Breast epithelium (tissue), 4 donors: ENCODE results near the gene MESP2. TPM values are rescaled to one million over a fixed set of nuclear protein-coding genes. Genes with fewer than 3 reads are reported as not detected.

ENCODE experiments used
- DNase-seq, 2 donors: peaks; one replicate each; pipeline ENCODE4 v3.0.0-alpha.2; 2019; ENCODE audit warnings: low spot score in 2 of 2
- H3K27ac ChIP-seq, 2 donors: fragments of 200-600 bp; sonication (generic) in 1 of 2; one replicate each; pipeline ENCODE4 v1.5.1; 2016 to 2019; ENCODE audit warnings: mild to moderate bottlenecking in 1 of 2
- H3K27me3 ChIP-seq, 2 donors: fragments of 200-600 bp; sonication (generic) in 1 of 2; one replicate each; pipeline versions ENCODE4 v1.5.1 to v1.6.0; 2017 to 2019; ENCODE audit warnings: control low read depth in 1 of 2, mild to moderate bottlenecking in 1 of 2
- H3K36me3 ChIP-seq: fragments of 200-600 bp; one replicate; pipeline ENCODE4 v1.5.1; 2019
- H3K4me1 ChIP-seq, 2 donors: fragments of 200-600 bp; sonication (generic); one replicate each; pipeline ENCODE4 v1.5.1; 2016 to 2019; ENCODE audit warnings: control low read depth in 1 of 2
- H3K4me3 ChIP-seq, 3 donors: fragments of 200-600 bp; sonication (generic); 1 replicate in 2 of 3; 2 replicates in 1 of 3; pipeline ENCODE4 v1.5.1; 2016 to 2019; ENCODE audit warnings: mild to moderate bottlenecking in 3 of 3, moderate library complexity in 2 of 3
- H3K9me3 ChIP-seq, 2 donors: fragments of 200-600 bp; sonication (generic) in 1 of 2; one replicate each; pipeline ENCODE4 v1.5.1; 2016 to 2019; ENCODE audit warnings: control low read depth in 1 of 2
- CTCF ChIP-seq, 3 donors: fragments of 450-650 bp; IDR thresholded peaks; one replicate each; pipeline ENCODE4 v1.5.1; 2016 to 2017; ENCODE audit warnings: antibody characterized with exemption in 3 of 3, mild to moderate bottlenecking in 3 of 3, moderate library complexity in 3 of 3
- POLR2A ChIP-seq: fragments of 450-650 bp; IDR thresholded peaks from one replicate; pipeline ENCODE4 v1.6.1; 2016; ENCODE audit warnings: antibody characterized with exemption, mild to moderate bottlenecking, moderate library complexity
- POLR2AphosphoS5 ChIP-seq, 3 donors: sonication (generic); formaldehyde crosslinking; IDR thresholded peaks; one replicate each; pipeline ENCODE4 v1.6.1; 2017; ENCODE audit warnings: antibody characterized with exemption in 3 of 3
- intact Hi-C: fragments of 100-400 bp; cut with DNase I; formaldehyde crosslinking; loops from one replicate; pipeline ENCODE4 v1.15.1; 2023; ENCODE audit warnings: low total_unique reads
- total RNA-seq, 3 donors: library from RNA; depleted of rRNA; stranded (reverse); fragments of >200 nt; gene quantifications; one replicate each; pipeline ENCODE4 v1.1.0, GENCODE V29; 2016

The MESP2 gene
- total RNA-seq, 3 donors from 2014 or later: 0.64 to 2.3 TPM; not detected in 1

DNA sequence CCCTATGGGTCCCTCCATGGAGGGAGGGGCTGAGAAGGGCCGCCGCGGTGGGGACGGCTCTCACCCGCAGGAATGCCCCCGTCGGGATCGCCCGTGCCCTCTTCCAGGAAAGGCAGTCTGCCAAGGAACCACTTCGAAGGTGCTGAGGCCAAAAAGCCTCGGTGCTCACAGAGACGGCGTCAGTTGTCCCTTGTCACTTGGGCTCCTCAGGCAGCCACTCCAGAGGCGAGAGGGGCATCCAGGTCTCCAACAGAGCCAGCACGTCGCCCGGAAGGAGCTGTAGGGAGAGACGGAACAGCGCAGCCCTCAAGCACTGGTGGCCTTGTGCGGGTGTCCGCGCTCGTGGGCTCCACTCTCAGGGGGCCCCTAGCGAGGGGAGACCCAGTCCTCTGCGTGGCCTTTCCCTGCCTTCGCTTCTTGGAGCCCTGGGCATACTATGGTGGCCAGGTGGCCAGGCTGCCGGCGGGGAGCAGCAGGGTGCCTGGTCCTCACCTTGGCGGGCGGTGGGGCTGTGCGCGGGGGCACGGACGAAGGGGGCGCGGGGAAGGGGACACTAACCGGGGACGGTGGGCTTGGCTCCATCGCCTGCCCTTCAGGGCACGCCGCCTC is 26.1 kb upstream of the MESP2 start:
- peak overlapping the region; percentile 66 to 86 (median 66) for H3K4me3 ChIP-seq
- DNase-seq: no peak
- no peaks in the 10 kb centered on the region for H3K27me3 ChIP-seq
- no peaks in the 10 kb centered on the region for H3K36me3 ChIP-seq
- peak overlapping the region; percentile 84 for H3K27ac ChIP-seq
- intact Hi-C loops: loop anchor here (5.0 to 10.0 kb wide), 2 partner anchors 105 to 127 kb away; no protein-coding TSS in a partner anchor
- no peaks in the 10 kb centered on the region for H3K9me3 ChIP-seq
- TF ChIP-seq CTCF (IDR thresholded peaks at IDR 0.05) (no peak), POLR2AphosphoS5 (IDR thresholded peaks at IDR 0.05) (no peak), POLR2A (no peak)
- H3K4me1 ChIP-seq: peaks cover 0 to 13% of the 10 kb centered on the region in 2 donors

- Histone ChIP-seq H3K27me3 (no peaks in the 10 kb centered on the region), H3K4me3 (peak within 1 kb of the TSS; percentile 66 to 86 (median 66)), H3K36me3 (no peaks in the 10 kb centered on the region), H3K27ac (peak within 1 kb of the TSS; percentile 84), H3K4me1 (peaks cover 0 to 13% of the 10 kb centered on the region in 2 donors), H3K9me3 (no peaks in the 10 kb centered on the region)
- peak in 2 of 3 donors; percentile 22 to 42 for TF ChIP-seq POLR2AphosphoS5 (IDR thresholded peaks at IDR 0.05)
- TF ChIP-seq POLR2A: no peak
- TF ChIP-seq CTCF (IDR thresholded peaks at IDR 0.05): peak; percentile 74 to 92 (median 82)
- DNase-seq: peak; percentile 83 to 87
- intact Hi-C loops: loop anchor here (10.0 kb wide), 1 partner anchor 106 kb away; no protein-coding TSS in a partner anchor
Observed at GRCh38 chr15:89750560-89751542, 25.3 kb upstream of the MESP2 start, which contains the start of gene MESP1. MESP1 (minus strand) TSS chr15:89751249; CDS start chr15:89751231, 18 bp downstream.

GRCh38 chr15:89751748-89752147 is 24.4 kb upstream of the MESP2 start:
- H3K9me3 ChIP-seq: no peaks in the 10 kb centered on the region
- H3K36me3 ChIP-seq: no peaks in the 10 kb centered on the region
- DNase-seq: peak; percentile 65 to 71
- H3K4me1 ChIP-seq: peaks cover 0 to 13% of the 10 kb centered on the region in 2 donors
- no peaks in the 10 kb centered on the region for H3K27me3 ChIP-seq
- intact Hi-C loops: loop anchor here (10.0 kb wide), 1 partner anchor 107 kb away; no protein-coding TSS in a partner anchor
- H3K27ac ChIP-seq: peak overlapping the region; percentile 84
- H3K4me3 ChIP-seq: no peak overlapping the region
- TF ChIP-seq POLR2AphosphoS5 (IDR thresholded peaks at IDR 0.05) (peak in 1 of 3 donors; percentile 31), CTCF (IDR thresholded peaks at IDR 0.05) (no peak), POLR2A (no peak)

GRCh38 chr15:89753855-89754254 is 22.3 kb upstream of the MESP2 start:
- H3K4me1 ChIP-seq: peaks cover 0 to 13% of the 10 kb centered on the region in 2 donors

More at GRCh38 chr15:89753855-89754254, 22.3 kb upstream of the MESP2 start:
- H3K36me3 ChIP-seq: no peaks in the 10 kb centered on the region
- H3K9me3 ChIP-seq: no peaks in the 10 kb centered on the region
- H3K27me3 ChIP-seq: no peaks in the 10 kb centered on the region
- no peak for DNase-seq
- intact Hi-C loops: loop anchor here (10.0 kb wide), 1 partner anchor 109 kb away; no protein-coding TSS in a partner anchor
- H3K27ac ChIP-seq: no peak overlapping the region
- H3K4me3 ChIP-seq: no peak overlapping the region
- TF ChIP-seq CTCF (IDR thresholded peaks at IDR 0.05) (no peak), POLR2AphosphoS5 (IDR thresholded peaks at IDR 0.05) (no peak)
